22Rv1 (cell line): ENCODE measurements around the gene HPSE2.

ENCODE experiments used
- H3K27ac ChIP-seq: fragments of 450-650 bp; 2 replicates; pipeline ENCODE4 v1.5.1; 2017
- CTCF ChIP-seq: fragments of 450-650 bp; IDR thresholded peaks from 2 replicates; pipeline ENCODE4 v1.5.1; 2017; ENCODE audit warnings: mild to moderate bottlenecking
- ZFX ChIP-seq: fragments of 450-650 bp; IDR thresholded peaks from 2 replicates; pipeline ENCODE4 v1.6.1; 2017; ENCODE audit warnings: antibody characterized with exemption, borderline replicate concordance

HPSE2 gene

GRCh38 chr10:98646998-98647917 is 588.4 kb downstream of the HPSE2 start:
- TF ChIP-seq CTCF: no peak
- H3K27ac ChIP-seq: no peak overlapping the region

GRCh38 chr10:98644466-98644865 is 591.2 kb downstream of the HPSE2 start:
- TF ChIP-seq CTCF (no peak), ZFX (no peak)
- no peak overlapping the region for H3K27ac ChIP-seq

- TF ChIP-seq CTCF: no peak
- TF ChIP-seq ZFX: no peak
- no peak overlapping the region for H3K27ac ChIP-seq
Measured at GRCh38 chr10:98642281-98642680, 593.4 kb downstream of the HPSE2 start.

- no peak for TF ChIP-seq ZFX
- no peak overlapping the region for H3K27ac ChIP-seq
Measured at GRCh38 chr10:98638920-98639319, 596.7 kb downstream of the HPSE2 start.

- no peak for TF ChIP-seq ZFX
- TF ChIP-seq CTCF: no peak
- H3K27ac ChIP-seq: no peak overlapping the region
Measured at GRCh38 chr10:98636921-98637329, 598.7 kb downstream of the HPSE2 start.

- H3K27ac ChIP-seq: no peak overlapping the region
- TF ChIP-seq CTCF: no peak
- no peak for TF ChIP-seq ZFX
Measured at GRCh38 chr10:98632456-98633150, 603.0 kb downstream of the HPSE2 start.

GRCh38 chr10:98628206-98628605 is 607.4 kb downstream of the HPSE2 start:
- no peak for TF ChIP-seq ZFX
- no peak for TF ChIP-seq CTCF
- no peak overlapping the region for H3K27ac ChIP-seq
